Lower leg skin (tissue), 4 donors: ENCODE results near the gene GABRE. TPM values are rescaled to one million over a fixed set of nuclear protein-coding genes. Genes with fewer than 3 reads are reported as not detected.

Experiments
- DNase-seq, 2 donors: peaks; one replicate each; pipeline ENCODE4 v3.0.0-alpha.2; 2019; ENCODE audit warnings: low spot score in 2 of 2
- H3K4me3 ChIP-seq: fragments of 200-600 bp; sonication (generic); 2 replicates; pipeline ENCODE4 v1.5.1; 2017; ENCODE audit warnings: mild to moderate bottlenecking, low read depth; ENCODE audit not compliant: poor library complexity, severe bottlenecking
- POLR2A ChIP-seq, 2 donors: fragments of 450-650 bp; IDR thresholded peaks; one replicate each; pipeline ENCODE4 v1.6.1; 2016 to 2017; ENCODE audit warnings: antibody characterized with exemption in 2 of 2, mild to moderate bottlenecking in 1 of 2, moderate library complexity in 1 of 2
- WGBS, 2 donors: methylation state at CpG; one replicate each; pipeline ENCODE4 v1.1.5; 2018; 5-methylcytosine and 5-hydroxymethylcytosine counted together
- intact Hi-C: fragments of 100-400 bp; cut with DNase I; formaldehyde crosslinking; loops from one replicate; pipeline ENCODE4 v1.15.0; 2023; ENCODE audit warnings: low total_unique reads
- total RNA-seq, 4 donors: library from RNA; depleted of rRNA; stranded (reverse); fragments of >200 nt; gene quantifications; one replicate each; pipeline ENCODE4 v1.1.0, GENCODE V29; 2016
- TF ChIP-seq, protein P1 (sequence below), 3 donors: fragments of 450-650 bp; IDR thresholded peaks; one replicate each; pipeline ENCODE4 v1.5.1; 2016; ENCODE audit warnings: antibody characterized with exemption in 3 of 3, mild to moderate bottlenecking in 3 of 3, moderate library complexity in 2 of 3

GABRE gene
- total RNA-seq, 4 donors from 2014 or later, result 17.2 to 55.8 (median 27.8) TPM

GRCh38 chrX:151935358-151935757, 39.1 kb downstream of the GABRE start:
- no peak overlapping the region for H3K4me3 ChIP-seq
- no peak for DNase-seq
- TF ChIP-seq POLR2A (IDR thresholded peaks at IDR 0.05), result no peak
- TF ChIP-seq, protein P1, sequence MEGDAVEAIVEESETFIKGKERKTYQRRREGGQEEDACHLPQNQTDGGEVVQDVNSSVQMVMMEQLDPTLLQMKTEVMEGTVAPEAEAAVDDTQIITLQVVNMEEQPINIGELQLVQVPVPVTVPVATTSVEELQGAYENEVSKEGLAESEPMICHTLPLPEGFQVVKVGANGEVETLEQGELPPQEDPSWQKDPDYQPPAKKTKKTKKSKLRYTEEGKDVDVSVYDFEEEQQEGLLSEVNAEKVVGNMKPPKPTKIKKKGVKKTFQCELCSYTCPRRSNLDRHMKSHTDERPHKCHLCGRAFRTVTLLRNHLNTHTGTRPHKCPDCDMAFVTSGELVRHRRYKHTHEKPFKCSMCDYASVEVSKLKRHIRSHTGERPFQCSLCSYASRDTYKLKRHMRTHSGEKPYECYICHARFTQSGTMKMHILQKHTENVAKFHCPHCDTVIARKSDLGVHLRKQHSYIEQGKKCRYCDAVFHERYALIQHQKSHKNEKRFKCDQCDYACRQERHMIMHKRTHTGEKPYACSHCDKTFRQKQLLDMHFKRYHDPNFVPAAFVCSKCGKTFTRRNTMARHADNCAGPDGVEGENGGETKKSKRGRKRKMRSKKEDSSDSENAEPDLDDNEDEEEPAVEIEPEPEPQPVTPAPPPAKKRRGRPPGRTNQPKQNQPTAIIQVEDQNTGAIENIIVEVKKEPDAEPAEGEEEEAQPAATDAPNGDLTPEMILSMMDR (IDR thresholded peaks at IDR 0.05), result no peak
- WGBS, 2 donors, result 87 to 95% methylated on average over 1 of the region's 1 CpG
- intact Hi-C loops, result no loop called here

DNA sequence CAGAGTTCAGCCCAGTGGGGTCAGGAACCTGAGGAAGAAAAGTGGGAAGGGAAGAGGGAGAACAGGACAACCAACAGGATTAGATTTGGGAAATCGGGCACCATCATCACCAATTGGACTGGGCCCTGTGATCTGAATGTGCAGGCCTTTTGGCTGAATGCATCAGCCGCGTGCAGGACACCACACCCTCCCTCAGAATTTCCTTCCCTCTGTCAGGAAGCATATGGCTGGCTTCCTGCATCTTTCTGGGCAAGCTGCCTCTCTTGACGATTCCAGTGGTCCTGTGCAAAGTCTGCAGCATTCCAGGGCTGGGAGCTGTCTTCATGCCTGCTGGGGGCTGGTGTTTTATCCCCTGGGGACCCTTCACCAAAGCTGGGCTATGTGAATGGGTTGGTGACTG, 45.4 kb downstream of the GABRE start:
- intact Hi-C loops, result no loop called here
- WGBS, 2 donors, result 33 to 70% methylated on average over 2 to 4 of the region's 4 CpGs
- TF ChIP-seq POLR2A (IDR thresholded peaks at IDR 0.05), result no peak
- TF ChIP-seq, protein P1 (IDR thresholded peaks at IDR 0.05), result no peak
- no peak overlapping the region for H3K4me3 ChIP-seq
- no peak for DNase-seq

- 80 to 95% methylated on average over 5 to 6 of the region's 6 CpGs for WGBS, 2 donors
- intact Hi-C loops, result no loop called here
Measured at GRCh38 chrX:151923648-151924047, 50.8 kb downstream of the GABRE start.

DNA sequence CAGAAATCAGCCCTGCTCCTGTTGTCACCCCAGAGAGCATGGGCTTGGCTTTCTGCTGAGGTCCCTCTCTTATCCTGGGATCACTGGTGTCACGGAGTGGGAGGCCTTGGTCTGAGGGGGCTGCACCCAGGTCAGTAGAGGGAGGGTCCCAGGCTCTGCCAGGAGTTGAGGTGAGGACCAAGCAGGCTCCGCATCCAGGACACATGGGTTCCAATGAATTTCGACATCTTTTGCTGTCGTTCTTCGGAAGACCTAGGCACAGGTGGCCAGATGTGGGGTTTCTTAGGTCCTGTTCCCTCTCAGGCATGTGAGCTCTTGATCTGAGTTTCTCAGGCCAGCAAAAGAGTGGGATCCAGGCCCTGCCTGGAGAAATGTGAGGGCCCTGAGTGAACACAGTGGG, 51.8 kb downstream of the GABRE start:
- intact Hi-C loops, result no loop called here
- H3K4me3 ChIP-seq, result no peak overlapping the region
- WGBS, 2 donors, result 85 to 95% methylated on average over 4 to 5 of the region's 5 CpGs
- DNase-seq, result no peak
- no peak for TF ChIP-seq POLR2A (IDR thresholded peaks at IDR 0.05)
- TF ChIP-seq, protein P1 (IDR thresholded peaks at IDR 0.05), result no peak

More at GRCh38 chrX:151923648-151924047, 50.8 kb downstream of the GABRE start:
- no peak for DNase-seq
- H3K4me3 ChIP-seq, result no peak overlapping the region
- TF ChIP-seq, protein P1 (IDR thresholded peaks at IDR 0.05), result no peak
- no peak for TF ChIP-seq POLR2A (IDR thresholded peaks at IDR 0.05)

- no peak for TF ChIP-seq POLR2A (IDR thresholded peaks at IDR 0.05)
- TF ChIP-seq, protein P1 (IDR thresholded peaks at IDR 0.05), result no peak
- no peak for DNase-seq
- intact Hi-C loops, result no loop called here
- no peak overlapping the region for H3K4me3 ChIP-seq
- WGBS, 2 donors, result 71 to 79% methylated on average over 5 of the region's 5 CpGs
Measured at GRCh38 chrX:151921866-151922265, 52.6 kb downstream of the GABRE start.

DNA sequence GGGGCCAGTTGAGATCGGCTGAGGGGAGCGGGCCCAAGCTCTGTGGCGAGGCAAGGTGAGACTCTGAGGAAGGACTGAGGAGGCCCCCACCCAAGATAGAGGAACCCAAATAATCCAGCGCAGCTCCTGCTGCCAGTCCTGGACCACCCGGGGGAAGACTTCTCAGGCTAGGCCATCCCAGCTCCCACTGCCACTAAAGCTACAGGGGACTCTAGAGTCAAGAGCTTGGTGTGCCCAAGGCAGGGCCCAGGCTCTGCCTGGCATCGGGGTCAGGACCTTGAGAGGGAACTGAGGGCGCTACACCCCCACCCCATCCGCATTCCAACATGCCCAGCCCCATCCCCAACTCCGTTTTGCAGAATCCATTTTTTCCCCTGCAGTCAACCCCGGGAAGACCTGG, 53.2 kb downstream of the GABRE start:
- no peak for TF ChIP-seq POLR2A (IDR thresholded peaks at IDR 0.05)
- TF ChIP-seq, protein P1 (IDR thresholded peaks at IDR 0.05), result no peak
- 87% methylated on average over 10 of the region's 10 CpGs; no CpG with 5 or more reads in 1 of the 2 donors for WGBS, 2 donors
- intact Hi-C loops, result no loop called here

More for the DNA sequence above, 53.2 kb downstream of the GABRE start:
- no peak for DNase-seq
- H3K4me3 ChIP-seq, result no peak overlapping the region
